Heart left ventricle (tissue), 16 donors: ENCODE results near the gene DAB1. TPM values are rescaled to one million over a fixed set of nuclear protein-coding genes. Genes with fewer than 3 reads are reported as not detected.

Experiments used
- ATAC-seq, 4 donors: fragments of 200-7000 bp; cut with Tn5 transposase; one replicate each; pipeline ENCODE4 v1.9.1; 2020 to 2022; ENCODE audit warnings: moderate library complexity in 4 of 4, mild to moderate bottlenecking in 3 of 4, moderate number of reproducible peaks in 1 of 4
- DNase-seq, 5 donors: peaks; one replicate each; pipeline ENCODE4 v3.0.0-alpha.2; 2020
- H3K27ac ChIP-seq, 12 donors: fragments of 200-600 bp; sonication (generic) in 4 of 12; one replicate each; pipeline versions ENCODE4 v1.5.0 to v1.8.0; 2016 to 2022; ENCODE audit warnings: mild to moderate bottlenecking in 2 of 12
- H3K27me3 ChIP-seq, 9 donors: fragments of 200-600 bp; sonication (generic) in 2 of 9; one replicate each; pipeline versions ENCODE4 v1.5.1 to v1.8.0; 2016 to 2022; ENCODE audit warnings: mild to moderate bottlenecking in 3 of 9
- H3K36me3 ChIP-seq, 9 donors: fragments of 200-600 bp; sonication (generic) in 2 of 9; one replicate each; pipeline versions ENCODE4 v1.5.0 to v1.8.0; 2018 to 2022; ENCODE audit warnings: mild to moderate bottlenecking in 2 of 9
- H3K4me1 ChIP-seq, 12 donors: fragments of 200-600 bp; sonication (generic) in 4 of 12; one replicate each; pipeline versions ENCODE4 v1.5.0 to v1.8.0; 2016 to 2022; ENCODE audit warnings: mild to moderate bottlenecking in 3 of 12
- H3K4me3 ChIP-seq, 12 donors: fragments of 200-600 bp; sonication (generic) in 4 of 12; one replicate each; pipeline versions ENCODE4 v1.5.0 to v1.8.0; 2017 to 2022; ENCODE audit warnings: mild to moderate bottlenecking in 9 of 12, moderate library complexity in 4 of 12
- H3K9me3 ChIP-seq, 12 donors: fragments of 200-600 bp; sonication (generic) in 4 of 12; one replicate each; pipeline versions ENCODE4 v1.5.0 to v1.8.0; 2016 to 2022; ENCODE audit warnings: mild to moderate bottlenecking in 1 of 12
- CTCF ChIP-seq, 12 donors: fragments of 200-600 bp; sonication (generic) in 4 of 12; IDR thresholded peaks; one replicate each; pipeline versions ENCODE4 v1.5.0 to v1.8.0; 2018 to 2022; ENCODE audit warnings: antibody characterized with exemption in 12 of 12, mild to moderate bottlenecking in 5 of 12
- POLR2A ChIP-seq, 2 donors: fragments of 450-650 bp; IDR thresholded peaks; one replicate each; pipeline ENCODE4 v1.6.1; 2017; ENCODE audit warnings: antibody characterized with exemption in 2 of 2, mild to moderate bottlenecking in 2 of 2, moderate library complexity in 2 of 2
- WGBS, 4 donors: extraction: QIAGEN DNeasy Blood & Tissue Kit in 2 of 4; methylation state at CpG; one replicate each; pipeline versions ENCODE4 v1.1.5 to v1.1.7; 2013 to 2018; 5-methylcytosine and 5-hydroxymethylcytosine counted together
- intact Hi-C, 10 donors: fragments of 100-400 bp; cut with DNase I; formaldehyde crosslinking; loops; one replicate each; pipeline versions ENCODE4 v1.11.1 to v1.14.2; 2022
- polyA plus RNA-seq, 2 donors: library from polyadenylated mRNA; stranded (reverse); fragments of 200-250 nt; gene quantifications; one replicate each; pipeline ENCODE4 v1.2.3, GENCODE V29; 2013
- total RNA-seq, 9 donors: library from RNA; depleted of rRNA in 2 of 9; stranded (reverse); fragments of >200 nt in 2 of 9; fragmentation: NEBNext Ultra II Directional in 3 of 9; extraction: Animal tissue kit (Norgen Biotek cat#: 25700) in 3 of 9; gene quantifications; one replicate each; pipeline versions ENCODE4 v1.1.0 to v1.2.4, GENCODE V29; 2016 to 2023
- donor health status: ischemic (EF 13 %, LVEDD 7.1; RV severe dilation, severe dysfunction).
- donor health status: healthy with polysubstance abuse.
- donor health status: DM: no; HTN: yes; CAD: no.
- donor health status: DM: no; HTN: no; CAD: no.
- donor health status: ischemic (EF 25% LVEDD 6.9; RV normal size, moderate dysfunction).
- donor health status: ischemic (EF 25% LVEDD 5.7; RV mildly dilated, moderate dysfunction).
- donor health status: healthy.
- donor health status: DM: yes; HTN: yes; CAD: no.
- donor health status: ischemic (EF 35%, LVEDD 5.7; RV mildly dilated, moderate dysfunction).
- donor health status: nonischemic (EF 11% LVEDD 7.7; RV severe dilation, severe dysfunction).
- donor health status: DM: yes; HTN: yes; CAD: no.
- donor health status: PGD.
- donor health status: ischemic (EF 29% LVEDD 5.4; RV normal size, mild dysfunction).
- donor health status: nonischemic (EF 23%, LVEDD 6.1; RV moderate dilation, normal function).

Gene DAB1
- total and polyA plus RNA-seq, 11 donors: 0.26 to 28.8 (median 5.2) TPM

- ATAC-seq: no peak
- TF ChIP-seq CTCF (IDR thresholded peaks at IDR 0.05): no peak
- TF ChIP-seq POLR2A (IDR thresholded peaks at IDR 0.05): no peak
- Histone ChIP-seq H3K36me3 (no peaks in the 10 kb centered on the region), H3K9me3 (no peaks in the 10 kb centered on the region), H3K27ac (no peak overlapping the region), H3K27me3 (no peaks in the 10 kb centered on the region), H3K4me3 (no peak overlapping the region), H3K4me1 (no peaks in the 10 kb centered on the region)
- WGBS, 4 donors: 87 to 97% (median 95%) methylated on average over 3 of the region's 3 CpGs
- DNase-seq: no peak
- intact Hi-C loops: no loop called here
Measured at GRCh38 chr1:57278558-57278957, 145.3 kb downstream of the DAB1 start.

GRCh38 chr1:57277681-57278080 lies 146.2 kb downstream of the DAB1 start:
- no peaks in the 10 kb centered on the region for H3K4me1 ChIP-seq
- no peaks in the 10 kb centered on the region for H3K36me3 ChIP-seq
- DNase-seq (no peak), ATAC-seq (no peak)
- no peak overlapping the region for H3K4me3 ChIP-seq
- no peaks in the 10 kb centered on the region for H3K27me3 ChIP-seq
- WGBS, 4 donors: 55 to 77% (median 62%) methylated on average over 2 of the region's 2 CpGs
- H3K9me3 ChIP-seq: no peaks in the 10 kb centered on the region
- intact Hi-C loops: no loop called here
- no peak for TF ChIP-seq POLR2A (IDR thresholded peaks at IDR 0.05)
- no peak for TF ChIP-seq CTCF (IDR thresholded peaks at IDR 0.05)
- no peak overlapping the region for H3K27ac ChIP-seq

GRCh38 chr1:57276918-57277317 lies 146.9 kb downstream of the DAB1 start:
- intact Hi-C loops: no loop called here
- 77 to 91% (median 88%) methylated on average over 5 of the region's 5 CpGs for WGBS, 4 donors
- H3K4me1 ChIP-seq: no peaks in the 10 kb centered on the region
- ATAC-seq (no peak), DNase-seq (no peak)
- no peak overlapping the region for H3K27ac ChIP-seq
- no peaks in the 10 kb centered on the region for H3K36me3 ChIP-seq
- no peak overlapping the region for H3K4me3 ChIP-seq
- H3K9me3 ChIP-seq: no peaks in the 10 kb centered on the region
- no peaks in the 10 kb centered on the region for H3K27me3 ChIP-seq
- TF ChIP-seq POLR2A (IDR thresholded peaks at IDR 0.05) (no peak), CTCF (IDR thresholded peaks at IDR 0.05) (no peak)

GRCh38 chr1:57272601-57273000 lies 151.3 kb downstream of the DAB1 start:
- no peak overlapping the region for H3K27ac ChIP-seq
- no peaks in the 10 kb centered on the region for H3K9me3 ChIP-seq
- WGBS, 4 donors: 80 to 90% (median 86%) methylated on average over 2 of the region's 2 CpGs
- intact Hi-C loops: no loop called here
- TF ChIP-seq CTCF (IDR thresholded peaks at IDR 0.05) (no peak), POLR2A (IDR thresholded peaks at IDR 0.05) (no peak)
- no peaks in the 10 kb centered on the region for H3K36me3 ChIP-seq
- H3K27me3 ChIP-seq: no peaks in the 10 kb centered on the region
- no peaks in the 10 kb centered on the region for H3K4me1 ChIP-seq
- no peak overlapping the region for H3K4me3 ChIP-seq
- ATAC-seq (no peak), DNase-seq (no peak)
